ENCODE measurements around the gene FXYD5.

The FXYD5 gene

GRCh38 chr19:35216833-35217648, 62.5 kb downstream of the FXYD5 start:
- DNase-seq = peak in 1 of 3 experiments; percentile 19

- DNase-seq = no peak
Measured at GRCh38 chr19:35217649-35217990, 63.1 kb downstream of the FXYD5 start.

GRCh38 chr19:35219008-35219407, 64.5 kb downstream of the FXYD5 start:
- no peak for DNase-seq

All from NCI-H1417 (cell line).